IPS DF 6.9 (cell line): ENCODE results near the gene MAPK8.

Experiments used
- DNase-seq: peaks from one replicate; pipeline ENCODE4 v3.0.0-alpha.2; 2013; ENCODE audit warnings: low read depth, low spot score
- H3K27ac ChIP-seq: one replicate; pipeline ENCODE4 v1.5.1; 2013; ENCODE audit warnings: low read length, control low read depth
- H3K27me3 ChIP-seq: 2 replicates; pipeline ENCODE4 v1.6.1; 2013; ENCODE audit warnings: mild to moderate bottlenecking, low read length; ENCODE audit not compliant: control insufficient read depth, insufficient read depth
- H3K36me3 ChIP-seq: 2 replicates; pipeline ENCODE4 v1.6.1; 2013; ENCODE audit warnings: low read length; ENCODE audit not compliant: control insufficient read depth, insufficient read depth
- H3K4me1 ChIP-seq: 2 replicates; pipeline ENCODE4 v1.6.1; 2013; ENCODE audit warnings: low read length; ENCODE audit not compliant: control insufficient read depth, insufficient read depth
- H3K4me3 ChIP-seq: 2 replicates; pipeline ENCODE4 v1.5.1; 2013; ENCODE audit warnings: mild to moderate bottlenecking, low read length
- H3K9me3 ChIP-seq: 2 replicates; pipeline ENCODE4 v1.6.1; 2013; ENCODE audit warnings: low read length, inconsistent platforms; ENCODE audit not compliant: control insufficient read depth, insufficient read depth
- WGBS: extraction: QIAGEN DNeasy Blood & Tissue Kit; methylation state at CpG from one replicate; pipeline ENCODE4 v1.1.7; 2013; ENCODE audit warnings: mixed read lengths, missing lambda C conversion rate; ENCODE audit not compliant: insufficient read length, insufficient coverage; 5-methylcytosine and 5-hydroxymethylcytosine counted together

Gene MAPK8

DNA sequence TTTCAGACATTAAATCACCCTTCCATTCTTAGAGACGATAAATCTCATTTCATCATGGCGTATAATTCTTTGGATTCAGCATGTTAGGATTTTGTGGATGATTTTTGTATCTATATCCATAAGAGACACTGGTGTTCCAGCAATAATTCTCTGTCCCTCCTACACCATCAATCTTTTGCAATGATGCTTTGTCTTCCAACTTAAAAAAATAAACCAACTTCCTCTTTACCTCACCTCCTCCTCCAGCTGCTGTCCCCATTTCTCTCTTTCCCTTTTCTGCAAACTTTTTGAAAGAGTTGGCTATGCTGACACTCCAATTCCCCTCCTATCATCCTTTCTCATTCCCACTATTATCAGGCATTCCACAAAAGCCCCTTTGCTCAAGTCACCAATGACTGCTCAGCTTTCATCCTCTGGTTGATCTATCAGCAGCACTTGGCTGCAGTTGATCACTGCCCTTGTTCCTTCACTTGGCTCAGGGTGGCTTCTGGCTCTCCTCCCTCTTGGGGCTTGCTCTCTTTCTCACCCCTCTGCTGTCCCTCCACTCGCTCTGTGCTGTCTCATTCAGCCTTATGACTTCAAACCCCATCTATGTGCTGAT, 168.4 kb downstream of the MAPK8 start:
- H3K36me3 ChIP-seq, result no peaks in the 10 kb centered on the region
- H3K9me3 ChIP-seq, result no peaks in the 10 kb centered on the region
- H3K4me1 ChIP-seq, result peaks cover 6% of the 10 kb centered on the region
- H3K27ac ChIP-seq, result no peak overlapping the region
- no CpG with 5 or more reads among the region's 3 CpGs for WGBS
- no peaks in the 10 kb centered on the region for H3K27me3 ChIP-seq
- no peak overlapping the region for H3K4me3 ChIP-seq
- no peak for DNase-seq

DNA sequence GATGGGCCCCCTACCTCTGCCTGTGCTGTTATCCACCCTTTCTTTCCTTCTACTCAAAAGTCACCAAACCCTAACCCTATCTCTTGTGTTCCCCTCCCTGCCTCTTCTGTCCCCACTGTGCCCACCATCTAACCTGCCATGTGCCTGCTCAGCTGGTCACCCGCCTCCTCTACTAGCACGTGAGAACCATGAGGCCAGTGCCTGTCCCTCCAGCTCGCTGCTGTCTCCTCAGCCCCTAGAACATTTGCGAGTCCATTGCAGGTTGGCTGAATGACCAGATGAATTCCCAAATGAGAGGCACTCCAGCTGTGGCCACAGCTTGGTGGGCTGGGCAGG, 169.4 kb downstream of the MAPK8 start:
- no peaks in the 10 kb centered on the region for H3K27me3 ChIP-seq
- no peaks in the 10 kb centered on the region for H3K9me3 ChIP-seq
- no peak overlapping the region for H3K27ac ChIP-seq
- no CpG with 5 or more reads among the region's 4 CpGs for WGBS
- no peaks in the 10 kb centered on the region for H3K36me3 ChIP-seq
- DNase-seq, result no peak
- H3K4me3 ChIP-seq, result no peak overlapping the region
- H3K4me1 ChIP-seq, result peaks cover 6% of the 10 kb centered on the region

DNA sequence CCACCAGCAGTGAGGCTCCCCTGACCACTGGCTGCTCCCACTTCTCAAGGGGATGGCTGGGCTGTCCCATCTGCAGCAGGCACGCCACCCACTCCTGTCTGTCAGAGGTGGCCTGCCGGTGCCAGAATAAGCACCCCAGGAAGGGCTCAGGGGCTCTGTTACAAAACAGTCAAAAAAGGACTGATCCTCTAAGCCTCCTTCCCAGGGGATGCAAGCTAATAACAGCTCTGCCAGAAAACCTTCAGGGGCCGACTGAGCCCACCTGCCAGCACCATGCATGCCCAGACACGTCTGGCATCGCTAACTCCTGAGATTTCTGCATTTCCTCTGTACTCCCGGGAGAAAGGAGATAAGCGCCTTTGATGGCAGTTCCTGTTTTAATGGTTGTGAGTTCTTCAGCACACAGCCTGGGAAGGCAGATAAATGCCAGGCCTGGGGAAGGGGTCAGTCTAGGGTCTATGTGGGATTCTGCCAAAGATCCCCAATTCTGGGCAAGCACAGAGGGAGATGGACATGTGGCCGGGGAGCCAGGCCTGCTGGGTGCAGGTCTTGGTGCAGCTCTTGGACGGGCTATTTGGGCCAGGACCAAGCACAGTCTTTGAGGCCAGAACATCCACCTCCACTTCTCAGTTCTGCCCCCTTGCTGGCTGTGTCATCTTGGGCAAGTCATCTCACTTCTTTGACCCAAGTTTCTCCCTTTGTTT, 170.0 kb downstream of the MAPK8 start:
- Histone ChIP-seq H3K4me1 (peaks cover 6% of the 10 kb centered on the region), H3K27me3 (no peaks in the 10 kb centered on the region), H3K4me3 (no peak overlapping the region), H3K27ac (no peak overlapping the region), H3K9me3 (no peaks in the 10 kb centered on the region), H3K36me3 (no peaks in the 10 kb centered on the region)
- no peak for DNase-seq
- WGBS, result no CpG with 5 or more reads among the region's 9 CpGs

DNA sequence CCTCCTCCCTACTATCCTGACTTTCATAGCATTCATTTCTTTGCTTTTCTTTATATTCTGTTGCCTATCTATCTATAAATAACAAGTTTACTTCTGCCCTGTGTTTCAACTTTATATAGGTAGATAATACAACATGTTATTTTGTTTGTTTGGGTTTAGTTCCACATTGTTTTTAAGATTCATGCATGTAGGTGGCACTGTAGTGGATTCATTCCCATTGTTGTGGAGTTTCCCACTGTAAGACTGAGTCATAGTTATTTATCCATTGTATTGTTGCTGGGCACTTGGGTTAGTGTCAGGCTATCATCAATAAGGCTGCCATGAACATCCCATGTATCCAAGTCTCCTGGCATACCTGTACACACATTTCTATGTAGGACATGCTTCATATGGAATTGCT, 170.7 kb downstream of the MAPK8 start:
- Histone ChIP-seq H3K36me3 (no peaks in the 10 kb centered on the region), H3K27me3 (no peaks in the 10 kb centered on the region), H3K4me1 (peaks cover 6% of the 10 kb centered on the region), H3K9me3 (no peaks in the 10 kb centered on the region), H3K27ac (no peak overlapping the region), H3K4me3 (no peak overlapping the region)
- no peak for DNase-seq

DNA sequence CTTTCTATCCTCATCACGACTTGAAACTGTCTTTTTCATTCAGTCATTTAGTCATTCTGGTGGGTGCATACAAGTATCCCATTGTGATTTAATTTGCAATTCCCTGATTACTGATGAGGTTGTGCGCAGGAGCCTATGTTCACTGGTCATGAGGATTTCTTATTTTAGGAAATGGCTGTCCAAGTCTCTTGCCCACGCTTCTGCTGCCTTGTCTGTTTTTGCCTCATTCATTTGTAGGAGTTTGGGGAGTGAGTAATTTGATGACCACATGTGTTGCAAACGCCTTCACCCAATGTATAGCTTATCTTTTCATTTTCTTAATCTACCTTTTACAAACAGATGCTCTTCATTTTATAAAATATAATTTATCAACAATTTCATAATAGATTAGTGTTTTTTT, 171.1 kb downstream of the MAPK8 start:
- Histone ChIP-seq H3K27ac (no peak overlapping the region), H3K27me3 (no peaks in the 10 kb centered on the region), H3K4me3 (no peak overlapping the region), H3K4me1 (peaks cover 6% of the 10 kb centered on the region), H3K36me3 (no peaks in the 10 kb centered on the region), H3K9me3 (no peaks in the 10 kb centered on the region)
- no CpG with 5 or more reads among the region's 4 CpGs for WGBS
- no peak for DNase-seq

DNA sequence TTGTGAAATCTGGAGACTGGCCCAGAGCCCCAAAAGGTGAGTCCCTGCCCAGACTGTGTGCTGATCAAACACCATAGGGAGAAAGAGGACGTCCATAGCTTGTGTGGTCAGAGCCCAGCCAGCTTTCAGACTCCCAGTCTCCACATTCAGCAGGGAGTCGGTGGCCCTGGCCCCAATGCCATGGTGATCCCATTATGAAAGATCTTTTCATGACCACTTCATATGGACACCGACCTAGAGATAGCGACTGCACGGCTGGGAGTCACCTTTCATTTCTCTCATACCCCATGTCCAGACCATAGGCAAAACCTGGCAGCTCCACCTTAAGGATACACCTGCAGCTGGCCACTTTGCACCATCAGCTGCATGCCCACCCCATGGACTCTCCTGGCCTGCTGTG, 172.0 kb downstream of the MAPK8 start:
- H3K9me3 ChIP-seq, result no peaks in the 10 kb centered on the region

DNA sequence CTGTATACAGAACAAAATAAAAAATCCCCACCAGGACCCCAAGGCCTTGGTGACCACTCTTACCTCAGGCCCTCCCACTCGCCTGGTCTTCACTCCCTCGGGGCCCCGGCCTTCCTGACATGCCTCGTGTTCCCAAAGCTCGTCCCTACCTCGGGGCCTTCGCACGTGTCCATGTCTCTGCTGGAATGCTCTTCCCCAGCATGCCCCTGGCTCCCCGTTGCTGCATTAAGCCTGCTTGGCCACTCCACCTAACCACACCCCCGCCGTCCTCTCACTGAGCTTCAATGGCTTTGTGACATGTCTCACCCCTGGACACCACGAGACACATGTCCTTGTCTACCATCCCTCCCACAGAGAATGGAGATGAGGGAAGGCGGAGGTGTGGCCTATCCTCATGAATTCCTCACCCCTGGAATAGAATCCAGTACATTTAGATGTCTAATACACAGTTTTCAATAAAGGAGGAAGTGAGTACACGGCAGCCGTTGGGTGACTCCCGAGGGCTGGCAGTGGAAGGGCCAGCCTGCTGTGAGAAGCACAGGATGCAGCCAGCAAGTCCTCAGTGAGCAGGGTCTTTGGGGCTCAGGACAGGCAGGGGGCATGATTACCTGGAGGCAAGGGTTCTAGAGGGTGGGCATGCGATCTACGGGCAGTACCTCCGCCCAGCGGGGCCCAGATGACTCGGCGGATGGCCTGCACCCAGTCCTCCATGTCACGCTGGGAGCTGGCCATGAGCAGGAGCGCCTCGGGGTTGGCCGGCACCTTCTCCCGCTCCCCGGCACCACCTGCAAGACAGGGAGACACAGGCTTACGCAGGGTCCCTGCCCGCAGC, 172.7 kb downstream of the MAPK8 start:
- H3K4me1 ChIP-seq, result peaks cover 6% of the 10 kb centered on the region
- H3K4me3 ChIP-seq, result no peak overlapping the region

More for the DNA sequence above, 172.0 kb downstream of the MAPK8 start:
- no CpG with 5 or more reads among the region's 5 CpGs for WGBS
- Histone ChIP-seq H3K4me3 (no peak overlapping the region), H3K27ac (no peak overlapping the region), H3K27me3 (no peaks in the 10 kb centered on the region), H3K36me3 (no peaks in the 10 kb centered on the region), H3K4me1 (peaks cover 6% of the 10 kb centered on the region)
- DNase-seq, result no peak

DNA sequence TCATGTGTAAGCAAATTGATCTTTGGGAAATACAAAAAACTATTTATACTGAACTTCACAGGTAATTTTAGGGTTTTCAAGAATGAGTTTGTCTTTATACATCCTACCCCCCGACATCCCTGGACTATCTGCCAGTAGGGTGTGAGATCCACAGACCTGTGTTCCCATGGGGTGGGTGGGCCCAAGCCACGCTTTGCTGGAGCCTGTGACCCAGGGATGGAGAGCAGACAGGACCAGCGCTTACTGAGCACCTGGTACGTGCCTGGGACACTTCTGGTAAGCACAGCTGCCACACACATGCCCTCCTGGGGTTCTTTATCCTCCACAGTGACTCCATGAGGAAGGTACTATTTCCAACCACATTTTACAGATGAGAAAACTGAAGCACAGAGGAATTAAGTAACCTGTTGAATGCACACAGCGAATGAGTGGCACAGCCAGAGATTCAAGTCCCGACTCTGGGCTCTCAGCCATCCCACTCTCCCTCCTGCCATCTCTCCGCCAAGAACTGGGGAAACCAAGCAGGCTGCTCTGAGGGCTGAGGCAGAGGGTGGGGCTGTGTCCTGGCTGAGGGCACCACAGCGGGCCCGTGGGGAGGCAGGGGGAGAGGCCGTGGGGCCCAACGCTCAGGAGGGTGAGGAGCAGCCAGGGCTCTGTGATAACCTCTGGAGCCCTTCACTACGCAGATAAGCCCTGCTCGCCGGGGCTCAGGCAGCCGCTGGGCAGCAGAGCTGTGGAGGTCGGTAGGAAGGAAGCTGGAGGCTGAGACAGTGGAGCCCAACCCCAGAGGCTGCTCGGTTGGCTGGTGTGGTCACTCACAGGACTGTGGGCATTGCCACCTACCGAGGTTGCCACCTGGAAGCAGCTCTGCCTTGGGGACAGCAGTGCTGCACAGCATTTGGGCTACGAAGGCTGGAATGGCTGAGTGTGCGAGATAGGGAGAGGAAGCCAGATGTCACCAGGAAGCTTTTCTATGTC, 174.2 kb downstream of the MAPK8 start:
- DNase-seq, result no peak
- no peaks in the 10 kb centered on the region for H3K27me3 ChIP-seq
- H3K27ac ChIP-seq, result no peak overlapping the region
- H3K4me1 ChIP-seq, result peaks cover 6% of the 10 kb centered on the region
- no peaks in the 10 kb centered on the region for H3K9me3 ChIP-seq
- H3K36me3 ChIP-seq, result no peaks in the 10 kb centered on the region
- H3K4me3 ChIP-seq, result no peak overlapping the region
- WGBS, result no CpG with 5 or more reads among the region's 20 CpGs

More for the DNA sequence above, 172.7 kb downstream of the MAPK8 start:
- Histone ChIP-seq H3K27me3 (no peaks in the 10 kb centered on the region), H3K9me3 (no peaks in the 10 kb centered on the region), H3K36me3 (no peaks in the 10 kb centered on the region), H3K27ac (no peak overlapping the region)
- DNase-seq, result no peak
- no CpG with 5 or more reads among the region's 30 CpGs for WGBS

DNA sequence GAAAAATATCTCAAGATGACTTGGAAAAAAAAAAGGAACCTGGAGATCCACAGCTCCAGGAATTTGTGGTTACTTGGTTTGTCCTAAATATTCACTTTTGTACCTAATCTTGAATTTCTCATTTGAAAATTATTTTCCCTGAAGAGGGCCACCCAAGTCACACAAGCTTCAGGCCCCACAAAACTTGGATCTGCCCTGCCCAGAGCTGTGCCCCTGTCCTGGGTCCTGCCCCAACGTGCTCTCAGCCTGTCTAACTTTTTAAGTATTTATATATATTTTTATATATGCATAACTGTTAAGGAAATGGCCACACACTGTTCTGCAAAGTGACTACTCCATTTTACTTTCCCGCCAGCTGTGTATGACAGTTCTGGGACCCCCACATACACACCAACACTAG, 174.9 kb downstream of the MAPK8 start:
- WGBS, result no CpG with 5 or more reads among the region's 2 CpGs
- Histone ChIP-seq H3K36me3 (no peaks in the 10 kb centered on the region), H3K27me3 (no peaks in the 10 kb centered on the region), H3K4me3 (no peak overlapping the region), H3K27ac (no peak overlapping the region), H3K9me3 (no peaks in the 10 kb centered on the region), H3K4me1 (peaks cover 3% of the 10 kb centered on the region)
- DNase-seq, result no peak

DNA sequence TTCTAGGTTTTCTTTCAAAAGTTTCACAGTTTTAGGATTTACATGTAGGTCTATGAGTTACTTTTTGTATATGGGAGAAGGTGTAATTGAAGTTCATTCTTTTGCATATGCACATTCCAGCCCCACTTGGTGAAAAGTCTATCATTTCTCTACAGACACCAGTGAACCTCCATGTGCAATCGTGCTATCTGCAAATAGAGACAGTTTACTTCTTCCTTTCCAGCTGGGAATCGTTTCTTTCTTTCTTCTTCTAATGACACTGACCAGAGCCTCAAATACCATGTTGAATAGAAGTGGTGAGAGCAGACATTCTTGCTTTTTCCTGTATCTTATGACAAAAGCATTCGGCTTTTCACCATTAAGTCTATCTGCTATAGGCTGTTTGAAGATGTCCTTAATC, 175.7 kb downstream of the MAPK8 start:
- WGBS, result no CpG with 5 or more reads among the region's 3 CpGs
- H3K27ac ChIP-seq, result no peak overlapping the region
- DNase-seq, result no peak

More for the DNA sequence above, 175.7 kb downstream of the MAPK8 start:
- no peak overlapping the region for H3K4me3 ChIP-seq
- H3K9me3 ChIP-seq, result no peaks in the 10 kb centered on the region
- H3K27me3 ChIP-seq, result no peaks in the 10 kb centered on the region
- H3K4me1 ChIP-seq, result no peaks in the 10 kb centered on the region; the same call in 1 of the 2 replicates
- no peaks in the 10 kb centered on the region for H3K36me3 ChIP-seq
